ENCODE results near the gene SSBP4. TPM values are rescaled to one million over a fixed set of nuclear protein-coding genes. Genes with fewer than 3 reads are reported as not detected.

The SSBP4 gene
- total RNA-seq, 1 experiment from 2014 or later, result 118 TPM

GRCh38 chr19:18442941-18443340 lies 23.7 kb downstream of the SSBP4 start:
- DNase-seq (ENCODE audit: low read depth), result no peak

GRCh38 chr19:18443406-18443805 lies 24.2 kb downstream of the SSBP4 start:
- DNase-seq (ENCODE audit: low read depth), result no peak

GRCh38 chr19:18443831-18444230 lies 24.6 kb downstream of the SSBP4 start:
- no peak for DNase-seq (ENCODE audit: low read depth)

GRCh38 chr19:18444513-18444912 lies 25.3 kb downstream of the SSBP4 start:
- DNase-seq (ENCODE audit: low read depth), result no peak

- no peak for DNase-seq (ENCODE audit: low read depth)
These were observed 26.2 kb downstream of the SSBP4 start for GRCh38 chr19:18445262-18445948.

GRCh38 chr19:18446145-18446810 lies 27.1 kb downstream of the SSBP4 start:
- DNase-seq (ENCODE audit: low read depth), result no peak

GRCh38 chr19:18446811-18447359 lies 27.7 kb downstream of the SSBP4 start:
- no peak for DNase-seq (ENCODE audit: low read depth)

- no peak for DNase-seq (ENCODE audit: low read depth)
These were observed 30.4 kb downstream of the SSBP4 start for GRCh38 chr19:18449552-18449951.

GRCh38 chr19:18450021-18450930 lies 31.1 kb downstream of the SSBP4 start:
- DNase-seq (ENCODE audit: low read depth), result no peak

GRCh38 chr19:18450931-18451836 lies 32.0 kb downstream of the SSBP4 start:
- peak; percentile 76 for DNase-seq (ENCODE audit: low read depth)

- no peak for DNase-seq (ENCODE audit: low read depth)
These were observed 33.2 kb downstream of the SSBP4 start for GRCh38 chr19:18452386-18452785.

- DNase-seq (ENCODE audit: low read depth), result no peak
These were observed 34.2 kb downstream of the SSBP4 start for GRCh38 chr19:18453269-18454024.

GRCh38 chr19:18456279-18456678 lies 37.1 kb downstream of the SSBP4 start:
- DNase-seq (ENCODE audit: low read depth), result no peak

- no peak for DNase-seq (ENCODE audit: low read depth)
These were observed 37.8 kb downstream of the SSBP4 start for GRCh38 chr19:18456974-18457373.

GRCh38 chr19:18457483-18458331 lies 38.5 kb downstream of the SSBP4 start:
- no peak for DNase-seq (ENCODE audit: low read depth)

- no peak for DNase-seq (ENCODE audit: low read depth)
These were observed 41.7 kb downstream of the SSBP4 start for GRCh38 chr19:18460900-18461299.

GRCh38 chr19:18461471-18461870 lies 42.3 kb downstream of the SSBP4 start:
- DNase-seq (ENCODE audit: low read depth), result no peak

- peak; percentile 50 for DNase-seq (ENCODE audit: low read depth)
These were observed 45.4 kb downstream of the SSBP4 start for GRCh38 chr19:18464646-18465045.

Data from HT1080 (cell line).